HG02840 (cell line): ENCODE data around the gene ZNF724.
"Not testable (repeated sequence)": the region's sequence is repeated elsewhere in the genome, so short reads cannot be mapped to it uniquely, and the experiment has no call there.

ENCODE experiments used
- ATAC-seq: cut with Tn5 transposase; IDR thresholded peaks from one replicate; pipeline ENCODE4 v1.9.1; 2021; ENCODE audit warnings: mild to moderate bottlenecking, moderate library complexity, moderate number of reproducible peaks; ENCODE audit not compliant: unreplicated experiment, low FRiP score

Gene ZNF724

GRCh38 chr19:23254141-23254910 is 4.1 kb upstream of the ZNF724 start:
- no peak for ATAC-seq

- not testable (repeated sequence) for ATAC-seq
These were observed 3.1 kb upstream of the ZNF724 start for GRCh38 chr19:23253256-23253655.

GRCh38 chr19:23241419-23241818 is 8.8 kb downstream of the ZNF724 start:
- ATAC-seq = no peak

GRCh38 chr19:23222998-23223652 is 27.1 kb downstream of the ZNF724 start:
- ATAC-seq = no peak

GRCh38 chr19:23203841-23204344 is 46.3 kb downstream of the ZNF724 start:
- no peak for ATAC-seq

- ATAC-seq = no peak
These were observed 59.9 kb downstream of the ZNF724 start for GRCh38 chr19:23190341-23190740.

- ATAC-seq = no peak
These were observed 66.9 kb downstream of the ZNF724 start for GRCh38 chr19:23183251-23183650.
